HG03045 (cell line): ENCODE results near the gene ZNF727.
"Not testable (repeated sequence)": the region's sequence is repeated elsewhere in the genome, so short reads cannot be mapped to it uniquely, and the experiment has no call there.

ENCODE experiments used
- ATAC-seq: cut with Tn5 transposase; IDR thresholded peaks from one replicate; pipeline ENCODE4 v1.9.1; 2021; ENCODE audit warnings: mild to moderate bottlenecking, moderate library complexity; ENCODE audit not compliant: unreplicated experiment

The ZNF727 gene

GRCh38 chr7:64045301-64046040 lies at the start of gene ZNF727:
ZNF727 (plus strand) TSS chr7:64045434; CDS start chr7:64045622, 188 bp downstream.
- no peak for ATAC-seq

DNA sequence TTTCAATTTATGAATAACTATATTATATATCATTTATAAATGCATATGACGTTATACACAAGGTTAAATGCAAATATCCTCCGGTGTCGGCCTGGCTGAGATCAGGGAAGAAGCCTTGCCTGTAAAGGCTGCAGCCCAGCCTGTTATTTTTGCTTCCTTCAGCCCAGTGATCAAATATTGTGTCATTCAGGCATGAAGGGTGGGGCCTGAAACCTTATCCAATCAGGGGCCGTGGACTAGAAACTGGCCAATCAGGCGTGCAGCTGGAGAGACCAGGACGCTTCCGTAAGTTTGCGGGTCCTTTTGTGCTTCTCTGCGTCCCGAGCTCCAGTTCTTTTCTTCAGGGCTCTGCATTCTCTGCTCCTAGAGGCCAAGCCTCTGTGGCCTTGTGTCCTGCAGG lies 46.7 kb upstream of the ZNF727 start, which contains the start of gene ZNF722:
ZNF722 (plus strand) TSS at position 301 of the 400 bp plus-strand sequence. CDS start 113 bp downstream, outside the sequence.
- ATAC-seq = no peak

DNA sequence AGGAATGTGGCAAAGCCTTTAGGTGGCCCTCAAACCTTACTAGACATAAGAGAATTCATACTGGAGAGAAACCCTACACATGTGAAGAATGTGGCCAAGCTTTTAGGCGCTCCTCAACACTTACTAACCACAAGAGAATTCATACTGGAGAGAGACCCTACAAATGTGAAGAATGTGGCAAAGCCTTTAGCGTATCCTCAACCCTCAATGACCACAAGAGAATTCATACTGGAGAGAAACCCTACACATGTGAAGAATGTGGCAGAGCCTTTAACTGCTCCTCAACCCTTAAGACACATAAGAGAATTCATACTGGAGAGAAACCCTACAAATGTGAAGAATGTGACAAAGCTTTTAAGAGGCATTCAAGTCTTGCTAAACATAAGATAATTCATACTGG lies 29.7 kb upstream of the ZNF727 start:
- ATAC-seq = not testable (repeated sequence)

GRCh38 chr7:64035388-64035787 lies 9.8 kb upstream of the ZNF727 start:
- ATAC-seq = no peak

GRCh38 chr7:64037095-64037494 lies 8.1 kb upstream of the ZNF727 start:
- no peak for ATAC-seq

GRCh38 chr7:64046041-64046389 lies 781 bp downstream of the ZNF727 start:
- no peak for ATAC-seq

- ATAC-seq = not testable (repeated sequence)
Observed at GRCh38 chr7:64077837-64078698, 32.8 kb downstream of the ZNF727 start.

- ATAC-seq = no peak
Observed at GRCh38 chr7:64078699-64078994, 33.4 kb downstream of the ZNF727 start.

DNA sequence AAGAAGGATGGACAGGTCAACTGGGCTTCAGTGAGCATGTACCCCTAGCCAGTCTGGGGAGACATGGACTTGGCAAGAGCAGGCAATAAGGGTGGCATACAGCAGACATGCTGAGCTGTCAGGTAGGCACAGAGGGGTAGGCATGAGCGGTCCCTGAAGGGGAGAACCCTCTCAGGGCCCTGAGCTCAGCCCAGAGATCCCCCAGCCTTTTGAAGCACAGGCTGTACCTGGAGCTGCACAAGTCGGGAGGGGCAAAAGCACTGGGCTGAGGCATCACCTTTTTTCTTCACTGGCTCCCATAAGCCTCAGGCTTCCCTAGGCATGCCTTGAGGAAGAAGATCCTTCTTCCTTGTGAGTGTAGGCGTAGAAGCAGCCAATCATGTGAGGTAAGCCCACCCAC lies 42.3 kb downstream of the ZNF727 start:
- ATAC-seq = no peak

DNA sequence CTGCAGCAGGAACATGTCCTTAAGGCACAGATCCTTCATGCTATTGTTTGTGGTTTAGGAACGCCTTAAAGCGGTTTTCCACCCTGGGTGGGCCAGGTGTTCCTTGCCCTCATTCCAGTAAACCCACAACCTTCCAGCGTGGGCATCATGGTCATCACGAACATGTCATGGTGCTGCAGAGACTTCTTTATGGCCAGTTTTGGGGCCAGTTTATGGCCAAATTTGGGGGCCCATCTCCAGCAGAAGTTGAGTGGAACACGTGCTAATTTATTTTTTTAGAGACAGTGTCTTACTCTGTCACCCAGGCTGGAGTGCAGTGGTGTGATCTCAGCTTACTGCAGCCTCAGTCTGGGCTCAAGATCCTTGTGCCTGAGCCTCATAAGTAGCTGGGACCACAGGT lies 43.6 kb downstream of the ZNF727 start:
- not testable (repeated sequence) for ATAC-seq
